WI38 (cell line): ENCODE data around the gene MVB12B.

Experiments used
- H3K4me3 ChIP-seq: 2 replicates; pipeline ENCODE4 v1.5.1; 2011; ENCODE audit warnings: low read depth, mild to moderate bottlenecking, control low read depth, low read length
- TF ChIP-seq, protein P1 (sequence below): IDR thresholded peaks from 2 replicates; pipeline ENCODE4 v1.5.1; 2012; ENCODE audit warnings: low read depth, mild to moderate bottlenecking, control low read depth, low read length

MVB12B gene

DNA sequence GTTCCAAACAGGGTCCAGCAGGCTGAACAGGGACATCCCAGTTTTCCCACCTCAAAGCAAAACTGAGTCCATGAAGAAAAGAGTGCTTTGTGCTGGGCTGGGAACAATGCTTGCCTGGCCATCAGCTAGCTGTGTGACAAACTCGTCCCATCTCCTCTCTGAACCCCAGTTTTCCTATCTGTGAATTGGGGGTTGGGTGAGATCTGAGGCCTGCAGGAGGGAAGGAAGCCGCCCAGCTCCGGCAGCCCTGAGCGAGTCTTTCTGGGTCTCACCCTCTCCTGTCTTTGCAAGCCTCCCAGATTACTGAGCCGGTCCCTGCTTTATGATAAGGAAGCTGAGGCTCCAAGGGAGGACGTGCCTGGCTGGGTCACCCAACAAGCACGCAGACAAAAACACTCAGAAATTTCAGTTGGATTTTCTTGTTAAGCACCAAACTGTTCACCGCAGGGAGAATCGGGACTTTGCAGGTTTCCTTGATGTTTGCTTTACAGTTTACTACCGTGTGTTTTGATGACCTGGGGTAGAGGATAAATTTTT is 204.5 kb downstream of the MVB12B start:
- no peak overlapping the region for H3K4me3 ChIP-seq
- TF ChIP-seq, protein P1, sequence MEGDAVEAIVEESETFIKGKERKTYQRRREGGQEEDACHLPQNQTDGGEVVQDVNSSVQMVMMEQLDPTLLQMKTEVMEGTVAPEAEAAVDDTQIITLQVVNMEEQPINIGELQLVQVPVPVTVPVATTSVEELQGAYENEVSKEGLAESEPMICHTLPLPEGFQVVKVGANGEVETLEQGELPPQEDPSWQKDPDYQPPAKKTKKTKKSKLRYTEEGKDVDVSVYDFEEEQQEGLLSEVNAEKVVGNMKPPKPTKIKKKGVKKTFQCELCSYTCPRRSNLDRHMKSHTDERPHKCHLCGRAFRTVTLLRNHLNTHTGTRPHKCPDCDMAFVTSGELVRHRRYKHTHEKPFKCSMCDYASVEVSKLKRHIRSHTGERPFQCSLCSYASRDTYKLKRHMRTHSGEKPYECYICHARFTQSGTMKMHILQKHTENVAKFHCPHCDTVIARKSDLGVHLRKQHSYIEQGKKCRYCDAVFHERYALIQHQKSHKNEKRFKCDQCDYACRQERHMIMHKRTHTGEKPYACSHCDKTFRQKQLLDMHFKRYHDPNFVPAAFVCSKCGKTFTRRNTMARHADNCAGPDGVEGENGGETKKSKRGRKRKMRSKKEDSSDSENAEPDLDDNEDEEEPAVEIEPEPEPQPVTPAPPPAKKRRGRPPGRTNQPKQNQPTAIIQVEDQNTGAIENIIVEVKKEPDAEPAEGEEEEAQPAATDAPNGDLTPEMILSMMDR: no peak

DNA sequence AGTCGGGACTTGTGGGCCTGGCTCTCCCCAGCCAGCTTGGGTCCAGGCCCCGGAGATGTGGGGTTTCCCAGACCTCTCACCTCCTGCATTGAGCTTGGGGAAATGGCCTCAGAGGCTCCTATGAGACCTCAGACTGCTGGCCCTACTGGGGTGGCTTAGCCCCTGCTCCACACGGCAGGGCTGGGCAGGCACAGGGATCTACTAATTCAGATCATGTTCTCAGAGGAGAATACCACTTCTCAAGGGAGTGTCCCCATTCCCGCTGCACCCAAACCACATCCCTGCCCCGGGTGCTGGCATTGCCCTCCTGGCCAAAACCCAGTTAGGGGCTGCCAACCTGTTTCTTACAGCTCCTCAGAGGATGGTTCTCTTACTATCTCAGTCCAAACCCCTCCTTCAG is 205.0 kb downstream of the MVB12B start:
- no peak overlapping the region for H3K4me3 ChIP-seq
- TF ChIP-seq, protein P1: no peak

DNA sequence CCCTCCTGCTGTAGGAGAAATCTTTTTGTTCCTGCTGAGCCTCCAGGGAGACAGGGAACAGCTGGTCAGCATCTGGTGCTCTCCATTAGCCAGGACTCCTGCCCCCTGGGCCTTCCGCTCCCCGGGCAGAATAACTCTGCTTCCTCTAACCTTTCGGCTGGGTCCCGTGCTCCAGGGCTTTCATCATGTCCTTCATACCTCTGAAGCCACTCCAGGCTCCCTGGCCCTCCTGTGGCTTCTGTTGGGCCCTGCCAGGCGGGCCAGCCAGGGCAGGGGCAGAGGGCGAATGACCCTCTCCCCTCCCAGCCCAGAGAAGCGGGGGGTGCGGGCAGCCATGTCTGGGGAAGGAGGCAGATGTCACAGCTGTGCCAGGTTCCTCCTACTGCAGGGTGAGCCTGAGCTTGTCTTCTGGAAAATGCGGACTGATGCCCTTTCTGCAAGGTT is 205.4 kb downstream of the MVB12B start:
- no peak overlapping the region for H3K4me3 ChIP-seq
- TF ChIP-seq, protein P1: no peak

DNA sequence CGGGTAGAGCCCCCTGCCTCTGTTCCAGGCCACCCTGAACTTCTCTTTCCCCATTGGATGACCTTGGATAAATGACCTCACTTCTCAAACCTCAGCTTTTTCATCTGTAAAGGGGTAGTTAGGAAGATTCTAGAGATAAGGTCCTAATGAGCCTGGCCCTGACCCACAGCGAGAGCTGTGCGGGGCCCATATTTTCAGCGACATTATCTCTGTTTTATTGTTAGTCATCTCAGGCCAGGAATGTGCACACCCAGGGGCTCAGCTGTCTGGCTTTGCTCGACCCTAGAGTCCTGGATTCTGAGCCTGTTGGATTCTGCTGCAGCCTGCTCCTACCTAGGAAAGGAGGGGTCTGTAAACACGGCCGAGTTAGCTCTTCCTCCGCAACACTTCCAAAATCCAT is 205.9 kb downstream of the MVB12B start:
- no peak overlapping the region for H3K4me3 ChIP-seq
- TF ChIP-seq, protein P1: no peak

DNA sequence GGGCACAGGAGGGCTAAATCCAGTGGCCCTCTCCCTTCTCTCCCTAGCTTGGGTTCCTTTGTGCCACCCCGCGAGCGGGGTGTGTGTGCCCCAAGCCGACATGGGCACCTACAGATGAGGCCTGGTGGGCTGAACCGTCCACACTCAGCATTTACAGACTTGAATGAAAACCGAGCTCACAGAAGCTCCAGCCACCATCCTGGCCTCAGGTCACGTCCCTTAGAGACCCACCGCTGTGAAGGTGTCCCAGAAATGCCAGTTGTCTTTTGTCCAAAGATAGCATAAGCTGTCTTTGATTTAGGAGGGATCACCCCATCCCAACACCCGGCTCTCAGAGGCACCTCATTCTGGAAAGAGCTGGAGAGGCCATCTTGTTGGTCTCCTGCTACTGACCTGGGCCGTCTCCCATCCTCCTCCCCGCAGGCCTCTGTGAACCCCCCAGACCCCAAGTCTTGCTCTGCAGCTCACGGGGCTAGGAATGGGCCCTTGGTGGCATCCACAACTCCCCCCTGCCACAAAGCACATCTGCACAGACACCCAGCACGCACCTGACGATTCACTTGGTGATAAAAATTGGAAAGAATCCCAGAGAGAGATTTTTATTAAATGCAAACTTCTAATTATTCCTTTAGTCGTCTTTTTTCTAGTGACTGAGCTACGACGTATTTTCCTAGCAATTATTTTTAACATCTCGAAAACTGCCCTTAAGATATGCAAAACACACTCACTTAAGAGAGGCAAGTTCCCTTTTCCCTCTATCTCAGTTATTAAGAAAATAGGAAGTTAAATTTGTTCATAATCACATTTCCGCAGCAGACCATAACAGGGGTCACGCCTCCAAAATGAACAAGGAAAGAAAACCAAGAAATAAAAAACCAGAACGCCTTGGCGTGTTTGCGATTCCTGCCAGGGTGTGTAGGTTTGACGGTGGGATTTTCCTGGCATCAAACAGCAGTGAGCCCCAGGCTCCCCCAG is 206.6 kb downstream of the MVB12B start:
- H3K4me3 ChIP-seq: no peak overlapping the region
- TF ChIP-seq, protein P1: no peak

DNA sequence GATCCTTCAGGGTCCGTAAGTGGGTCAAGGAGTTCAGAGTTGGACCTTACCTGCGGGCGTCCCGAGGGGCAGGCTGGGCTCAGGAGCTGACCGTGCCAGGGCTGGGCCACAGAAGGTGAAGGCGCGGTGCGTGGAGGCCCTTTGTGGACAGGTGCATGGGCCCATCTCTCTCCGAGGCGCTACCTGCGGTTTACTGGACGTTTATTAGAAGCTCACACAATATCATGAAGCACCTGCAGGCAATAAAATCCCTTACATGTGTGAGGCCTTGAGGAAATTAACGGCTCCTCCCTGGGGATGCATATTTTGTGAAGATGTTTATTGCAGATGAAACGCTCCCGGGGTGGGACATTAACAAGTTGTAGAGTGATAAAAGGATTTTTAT is 207.3 kb downstream of the MVB12B start:
- TF ChIP-seq, protein P1: no peak
- H3K4me3 ChIP-seq: no peak overlapping the region
